Thymus (tissue), 14 donors: ENCODE data around the gene ABCA3. TPM values are rescaled to one million over a fixed set of nuclear protein-coding genes. Genes with fewer than 3 reads are reported as not detected.
"Not testable (repeated sequence)": the region's sequence is repeated elsewhere in the genome, so short reads cannot be mapped to it uniquely, and the experiment has no call there.

Source experiments
- DNase-seq, 9 donors: peaks; one replicate each; pipeline ENCODE4 v3.0.0-alpha.2; 2013; ENCODE audit warnings: low spot score in 9 of 9, low read depth in 6 of 9, missing footprints in 1 of 9
- H3K27ac ChIP-seq, 2 donors: one replicate each; pipeline ENCODE4 v1.5.1; 2013; ENCODE audit warnings: control low read depth in 1 of 2, low read depth in 1 of 2, low read length in 1 of 2, mild to moderate bottlenecking in 1 of 2, moderate library complexity in 1 of 2
- H3K27me3 ChIP-seq, 2 donors: one replicate each; pipeline ENCODE4 v1.5.1; 2013; ENCODE audit warnings: low read length in 1 of 2; ENCODE audit not compliant: control insufficient read depth in 2 of 2, insufficient read depth in 1 of 2
- H3K36me3 ChIP-seq, 2 donors: one replicate each; pipeline ENCODE4 v1.5.1; 2013; ENCODE audit warnings: low read length in 1 of 2, mild to moderate bottlenecking in 1 of 2, moderate library complexity in 1 of 2; ENCODE audit not compliant: control insufficient read depth in 2 of 2, insufficient read depth in 2 of 2
- H3K4me1 ChIP-seq, 2 donors: one replicate each; pipeline ENCODE4 v1.5.1; 2013; ENCODE audit warnings: low read length in 2 of 2; ENCODE audit not compliant: control insufficient read depth in 2 of 2, insufficient read depth in 2 of 2
- H3K4me3 ChIP-seq, 2 donors: one replicate each; pipeline ENCODE4 v1.5.1; 2013; ENCODE audit warnings: low read length in 2 of 2, control low read depth in 1 of 2, mild to moderate bottlenecking in 1 of 2
- H3K9me3 ChIP-seq, 2 donors: one replicate each; pipeline ENCODE4 v1.5.1; 2013; ENCODE audit warnings: low read length in 1 of 2, mild to moderate bottlenecking in 1 of 2; ENCODE audit not compliant: control insufficient read depth in 2 of 2, insufficient read depth in 1 of 2
- WGBS: extraction: QIAGEN DNeasy Blood & Tissue Kit; methylation state at CpG from one replicate; pipeline ENCODE4 v1.1.7; 2013; 5-methylcytosine and 5-hydroxymethylcytosine counted together
- long read RNA-seq, 10 donors: transcript quantifications; one replicate each; lab custom pipeline, GENCODE V29; 2026
- polyA plus RNA-seq: library from polyadenylated mRNA; stranded (reverse); fragments of 200-250 nt; gene quantifications from one replicate; pipeline ENCODE4 v1.2.3, GENCODE V29; 2013
- total RNA-seq: library from RNA; stranded (reverse); fragments of 120-200 nt; gene quantifications from one replicate; pipeline ENCODE4 v1.2.4, GENCODE V29; 2013
- donor health status: healthy.

Gene ABCA3
- total RNA-seq (8.4 TPM), polyA plus RNA-seq (8.6 TPM)
- long read RNA-seq, donor 1, result 0 reads
- long read RNA-seq, donor 2, result 0 reads
- long read RNA-seq, donor 3, full-length matches to known transcripts, result 1 of 11 reads
- long read RNA-seq, donor 3, partial matches to known transcripts, result 10 of 11 reads
- long read RNA-seq, donor 3, other reads (novel, unspliced or antisense), result 0 of 11 reads
- long read RNA-seq, donor 4, result 0 reads
- long read RNA-seq, donor 5, result 0 reads
- long read RNA-seq, donor 6, result 0 reads
- long read RNA-seq, donor 7, partial matches to known transcripts, result 7 of 7 reads
- long read RNA-seq, donor 7, other reads (novel, unspliced or antisense), result 0 of 7 reads
- long read RNA-seq, donor 8, result 0 reads
- long read RNA-seq, donor 9, result 0 reads
- long read RNA-seq, donor 10, result 0 reads

GRCh38 chr16:2340564-2341455, at the start of gene ABCA3:
Gene ABCA3 (minus strand): TSS chr16:2340728. CDS start chr16:2326466, 14,262 bp downstream.
- Histone ChIP-seq H3K27me3 (peaks cover 50 to 71% of the 10 kb centered on the region in 2 donors), H3K36me3 (no peaks in the 10 kb centered on the region), H3K9me3 (peaks cover 4 to 20% of the 10 kb centered on the region in 2 donors), H3K4me3 (peak within 1 kb of the TSS; percentile 35 to 60), H3K27ac (no peak within 1 kb of the TSS), H3K4me1 (peaks cover 0 to 16% of the 10 kb centered on the region in 2 donors)
- DNase-seq, result peak; percentile 57 to 93 (median 80)
- WGBS, result 14% methylated on average over 110 of the region's 110 CpGs

- no peak overlapping the region for H3K27ac ChIP-seq
- no peak overlapping the region for H3K4me3 ChIP-seq
- WGBS, result 68% methylated on average over 2 of the region's 2 CpGs
- H3K27me3 ChIP-seq, result peaks cover 0 to under 1% of the 10 kb centered on the region in 2 donors
- peaks cover 3 to 13% of the 10 kb centered on the region in 2 donors for H3K9me3 ChIP-seq
- no peaks in the 10 kb centered on the region for H3K36me3 ChIP-seq
- no peaks in the 10 kb centered on the region for H3K4me1 ChIP-seq
- no peak for DNase-seq
These were observed 48.4 kb upstream of the ABCA3 start for GRCh38 chr16:2388875-2389433.

GRCh38 chr16:2388139-2388874, 47.8 kb upstream of the ABCA3 start:
- H3K27ac ChIP-seq, result no peak overlapping the region

DNA sequence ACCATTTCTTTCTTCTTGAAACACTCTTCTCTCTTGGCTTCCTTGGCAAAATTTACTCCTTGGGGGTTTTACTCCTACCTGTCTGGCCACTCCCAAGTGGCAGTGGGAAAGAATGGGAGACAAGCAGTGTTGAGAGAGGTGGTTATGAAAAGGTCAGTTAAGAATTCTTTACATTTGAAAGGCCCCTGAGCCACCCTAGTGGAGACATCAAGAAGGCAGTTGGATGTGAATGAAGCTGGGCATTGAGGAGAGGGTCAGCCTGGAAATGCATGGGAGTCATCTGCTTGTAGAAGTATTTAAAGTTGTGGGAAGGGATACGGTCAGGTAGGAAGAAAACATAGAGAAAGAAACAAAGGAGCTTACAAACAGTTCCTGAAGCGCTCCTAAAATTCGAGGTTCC, 46.5 kb upstream of the ABCA3 start:
- no peak overlapping the region for H3K27ac ChIP-seq
- H3K36me3 ChIP-seq, result no peaks in the 10 kb centered on the region
- no peaks in the 10 kb centered on the region for H3K27me3 ChIP-seq
- H3K4me3 ChIP-seq, result no peak overlapping the region
- H3K9me3 ChIP-seq, result peaks cover 3 to 13% of the 10 kb centered on the region in 2 donors
- no peaks in the 10 kb centered on the region for H3K4me1 ChIP-seq
- no peak for DNase-seq
- WGBS, result 88% methylated on average over 3 of the region's 3 CpGs

More at GRCh38 chr16:2388139-2388874, 47.8 kb upstream of the ABCA3 start:
- Histone ChIP-seq H3K27me3 (no peaks in the 10 kb centered on the region), H3K36me3 (no peaks in the 10 kb centered on the region), H3K4me3 (no peak overlapping the region), H3K9me3 (peaks cover 3 to 13% of the 10 kb centered on the region in 2 donors), H3K4me1 (no peaks in the 10 kb centered on the region)
- DNase-seq, result no peak
- WGBS, result 80% methylated on average over 3 of the region's 3 CpGs

GRCh38 chr16:2385982-2386381, 45.5 kb upstream of the ABCA3 start:
- DNase-seq, H3K4me3 ChIP-seq, H3K27ac ChIP-seq, H3K27me3 ChIP-seq, H3K4me1 ChIP-seq, H3K36me3 ChIP-seq: not testable (repeated sequence)
- H3K9me3 ChIP-seq, result peaks cover 3 to 13% of the 10 kb centered on the region in 2 donors
- WGBS, result 98% methylated on average over 19 of the region's 19 CpGs

- Histone ChIP-seq H3K36me3 (no peaks in the 10 kb centered on the region), H3K4me1 (no peaks in the 10 kb centered on the region), H3K4me3 (no peak overlapping the region), H3K9me3 (peaks cover 3 to 13% of the 10 kb centered on the region in 2 donors), H3K27me3 (no peaks in the 10 kb centered on the region), H3K27ac (no peak overlapping the region)
- 88% methylated on average over 3 of the region's 3 CpGs for WGBS
- DNase-seq, result no peak
These were observed 44.8 kb upstream of the ABCA3 start for GRCh38 chr16:2385190-2385836.

GRCh38 chr16:2384426-2384825, 43.9 kb upstream of the ABCA3 start:
- Histone ChIP-seq H3K27me3 (peaks cover 0 to 2% of the 10 kb centered on the region in 2 donors), H3K4me3 (no peak overlapping the region), H3K4me1 (no peaks in the 10 kb centered on the region), H3K36me3 (no peaks in the 10 kb centered on the region), H3K27ac (no peak overlapping the region), H3K9me3 (peaks cover 3 to 11% of the 10 kb centered on the region in 2 donors)
- 66% methylated on average over 2 of the region's 2 CpGs for WGBS
- no peak for DNase-seq

DNA sequence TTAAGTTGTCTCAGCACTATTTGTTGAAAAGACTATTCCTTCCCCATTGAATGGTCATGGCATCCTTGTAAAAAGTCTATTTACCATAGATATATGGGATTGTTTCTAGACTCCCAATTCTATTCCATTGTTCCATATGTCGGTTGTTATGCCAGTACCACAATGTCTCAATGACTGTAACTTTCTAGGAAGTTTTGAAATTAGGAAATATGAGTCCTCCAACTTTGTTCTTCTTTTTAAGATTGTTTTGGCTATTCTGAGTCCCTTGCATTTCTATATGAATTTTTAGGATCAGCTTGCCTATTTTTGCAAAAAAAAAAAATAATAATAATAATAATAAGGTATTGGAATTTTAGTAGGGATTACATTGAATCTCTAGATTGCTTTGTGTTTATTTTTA, 43.0 kb upstream of the ABCA3 start:
- Histone ChIP-seq H3K27me3 (peaks cover 0 to 2% of the 10 kb centered on the region in 2 donors), H3K27ac (no peak overlapping the region), H3K4me3 (no peak overlapping the region), H3K4me1 (no peaks in the 10 kb centered on the region), H3K36me3 (no peaks in the 10 kb centered on the region), H3K9me3 (peaks cover 0 to 2% of the 10 kb centered on the region in 2 donors)
- DNase-seq, result no peak
- 97% methylated on average over 1 of the region's 1 CpG for WGBS
